Measurements from ENCODE around the gene SLC25A25. TPM values are rescaled to one million over a fixed set of nuclear protein-coding genes. Genes with fewer than 3 reads are reported as not detected.
A peak's percentile ranks its signal among the peaks of the same experiment; 100 is the strongest.

The SLC25A25 gene
- total and polyA plus RNA-seq, 9 of the 15 experiments (the other 6 are each of a cell fraction or from before 2014, with no cell fraction given): 0.07 to 35.9 (median 23.2) TPM

GRCh38 chr9:128143525-128144238 lies 75.7 kb downstream of the SLC25A25 start:
- Histone ChIP-seq H3K27ac (ENCODE audit: extremely low read depth, low read depth, low read length) (peak overlapping the region; percentile 21; the same call in 2 of the 3 replicates), H3K36me3 (ENCODE audit: control insufficient read depth, insufficient read depth, low read length) (no peaks in the 10 kb centered on the region), H4K20me1 (replicated peaks; ENCODE audit: control insufficient read depth, insufficient read depth, low read length) (no peaks in the 10 kb centered on the region), H3K9me1 (ENCODE audit: control insufficient read depth, insufficient read depth, low read length) (no peaks in the 10 kb centered on the region), H3K4me3 (no peak overlapping the region), H2AFZ (ENCODE audit: low read depth, low read length) (peak overlapping the region; percentile 53), H3K9me3 (replicated peaks; ENCODE audit: control insufficient read depth, insufficient read depth, low read depth, low read length) (no peaks in the 10 kb centered on the region), H3K27me3 (ENCODE audit: control insufficient read depth in 2 of 2, insufficient read depth in 2 of 2, low read length in 2 of 2) (no peaks in the 10 kb centered on the region), H3K9ac (ENCODE audit: insufficient read depth in 1 of 2, low read depth in 2 of 2, low read length in 2 of 2) (peak overlapping the region in 1 of 2 experiments; percentile 46; a peak in 3 of 4 replicates), H3K79me2 (ENCODE audit: control insufficient read depth, insufficient read depth, low read length) (no peaks in the 10 kb centered on the region), H3K4me2 (ENCODE audit: insufficient read depth, low read length) (peak overlapping the region; percentile 41), H3K4me1 (replicated peaks in 1 of 2; ENCODE audit: control insufficient read depth in 2 of 2, insufficient read depth in 2 of 2, low read length in 2 of 2) (peaks cover 17 to 39% of the 10 kb centered on the region in 2 experiments)
- ATAC-seq (peak; percentile 21), DNase-seq (ENCODE audit: extremely low read depth in 1 of 4, low spot score in 3 of 4) (peak in 3 of 4 experiments; percentile 41 to 49 (median 47)), FAIRE-seq (peak; percentile 48)
- in situ Hi-C loops (cut with MboI): no loop called here
- intact Hi-C loops (cut with micrococcal nuclease): no loop called here
- BruUV-seq (replicated peaks): no TSS peak
- ChIA-PET CTCF (ENCODE audit: low intra/inter-chr PET ratio) (interaction anchor here (0.8 kb wide), 1 partner anchor 19 kb away, joined by 3 read pairs; no protein-coding TSS in a partner anchor), POLR2A (interaction anchor here (0.6 to 1.5 kb wide), 4 partner anchors 9 to 960 kb away, joined by 3 to 4 read pairs (median 4); no protein-coding TSS in a partner anchor)
- 31% methylated on average over 7 of the region's 8 CpGs for WGBS (ENCODE audit: insufficient coverage, low coverage, missing lambda C conversion rate)
- no peak for TF ChIP-seq MCM2 (IDR thresholded peaks at IDR 0.05; ENCODE audit: low read depth)
- no peak for TF ChIP-seq SNIP1 (IDR thresholded peaks at IDR 0.05; ENCODE audit: low read depth)
- no peak for TF ChIP-seq MYBL2 (IDR thresholded peaks at IDR 0.05; ENCODE audit: low read depth)
- TF ChIP-seq MYBL2 (CRISPR knock-in tag; IDR thresholded peaks at IDR 0.05; ENCODE audit: borderline replicate concordance): no peak
- TF ChIP-seq ZNF24 (IDR thresholded peaks at IDR 0.05): 0 out of 2 replicates have a peak, but pooled peaks have one; percentile 13
- TF ChIP-seq ATF3 (IDR thresholded peaks at IDR 0.05): 0 out of 2 replicates have a peak, but pooled peaks have one; percentile 2
- no peak for TF ChIP-seq ATF3 (CRISPR knock-in tag; conservative IDR thresholded peaks at IDR 0.05)
- TF ChIP-seq ARID2 (IDR thresholded peaks at IDR 0.05): no peak
- TF ChIP-seq POLR3G (IDR thresholded peaks at IDR 0.05; ENCODE audit: extremely low read depth, insufficient read length, insufficient replicate concordance): no peak
- no peak for TF ChIP-seq POLR2G (IDR thresholded peaks at IDR 0.05; ENCODE audit: low read depth, low read length)
- TF ChIP-seq CREB3L1 (IDR thresholded peaks at IDR 0.05; ENCODE audit: borderline replicate concordance, low read depth): no peak
- peak; percentile 36; the same call in 1 of the 2 replicates for TF ChIP-seq SMARCE1 (IDR thresholded peaks at IDR 0.05)
- no peak for TF ChIP-seq U2AF2 (optimal IDR thresholded peaks at IDR 0.05; ENCODE audit: low read depth, low read length)
- TF ChIP-seq SRSF9 (IDR thresholded peaks at IDR 0.05; ENCODE audit: borderline replicate concordance, low read depth, low read length): no peak
- TF ChIP-seq NR2F6 (CRISPR knock-in tag; IDR thresholded peaks at IDR 0.05): no peak
- TF ChIP-seq ZNF3 (CRISPR knock-in tag; IDR thresholded peaks at IDR 0.05): no peak
- 0 out of 2 replicates have a peak, but pooled peaks have one; percentile 20 for TF ChIP-seq FOSL1 (tag; conservative IDR thresholded peaks at IDR 0.05)
- no peak for TF ChIP-seq PPARD (CRISPR knock-in tag; IDR thresholded peaks at IDR 0.05)
- TF ChIP-seq ZBTB43 (CRISPR knock-in tag; IDR thresholded peaks at IDR 0.05): no peak
- no peak for TF ChIP-seq HSF4 (CRISPR knock-in tag; IDR thresholded peaks at IDR 0.05; ENCODE audit: borderline replicate concordance)
